ENCODE results near the gene HMGN4. TPM values are rescaled to one million over a fixed set of nuclear protein-coding genes. Genes with fewer than 3 reads are reported as not detected.
A peak's percentile ranks its signal among the peaks of the same experiment; 100 is the strongest.

Gene HMGN4
- polyA plus RNA-seq, 1 of the 3 experiments (the other 2 are of a cell fraction), result 76.3 TPM

DNA sequence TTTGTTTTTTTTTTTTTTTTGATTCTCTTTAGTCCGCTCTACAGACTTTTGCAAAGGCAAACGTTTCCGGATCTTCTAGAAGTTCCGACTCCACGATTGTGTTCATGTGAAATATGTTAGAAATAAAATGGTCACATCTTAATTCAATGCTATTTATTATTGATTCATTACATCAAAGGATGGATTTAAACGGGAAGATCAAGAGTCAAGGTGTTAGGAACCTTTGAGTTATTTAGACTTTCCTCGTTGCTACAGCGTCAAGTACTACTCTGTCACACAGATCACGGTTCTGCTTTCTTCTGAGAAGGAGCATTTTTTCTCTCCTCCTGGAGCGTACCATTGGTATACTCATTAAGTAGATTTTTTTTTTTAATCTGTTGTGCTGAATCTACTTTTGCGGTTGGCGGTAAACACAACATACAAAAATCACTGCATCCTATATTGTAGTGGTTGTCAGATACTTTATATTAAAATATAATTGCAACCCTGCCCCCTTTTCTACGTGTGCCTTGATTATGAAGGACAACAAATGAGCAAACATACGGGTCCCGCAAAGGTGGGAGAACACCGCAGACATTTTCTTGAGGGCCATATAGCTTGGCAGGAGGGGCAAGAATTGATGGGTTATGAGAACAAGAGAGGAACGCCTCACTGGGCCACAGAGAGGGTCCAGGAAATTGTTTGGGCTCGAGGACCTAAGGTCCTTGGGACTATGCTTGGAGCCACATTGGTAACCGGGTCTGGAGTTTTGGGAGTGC is 17.5 kb downstream of the HMGN4 start:
- no peaks in the 10 kb centered on the region for H3K27me3 ChIP-seq (ENCODE audit: insufficient read depth)
- no peaks in the 10 kb centered on the region for H3K79me2 ChIP-seq (ENCODE audit: insufficient read depth)
- H3K4me3 ChIP-seq (ENCODE audit: low read depth in 2 of 2, low read length in 1 of 2), result peak overlapping the region in 1 of 2 experiments; percentile 84; a peak in 1 of 4 replicates
- no peak overlapping the region for H2AFZ ChIP-seq (ENCODE audit: low read depth)
- WGBS (ENCODE audit: low lambda C conversion rate), result 54% methylated on average over 19 of the region's 19 CpGs
- H3F3A ChIP-seq (replicated peaks; ENCODE audit: insufficient read depth), result peaks cover 49% of the 10 kb centered on the region
- DNase-seq, result no peak
- H3K9me3 ChIP-seq, result no peaks in the 10 kb centered on the region
- no peak overlapping the region for H3K27ac ChIP-seq (ENCODE audit: low read depth in 2 of 2, low read length in 1 of 2)
- no peaks in the 10 kb centered on the region for H3K36me3 ChIP-seq (replicated peaks in 1 of 2; ENCODE audit: control insufficient read depth in 1 of 2, insufficient read depth in 2 of 2, low read length in 1 of 2)
- CTCF ChIA-PET, result interaction anchor here (0.8 to 1.4 kb wide), 3 partner anchors 14 to 214 kb away, joined by 3 to 6 read pairs (median 4); no protein-coding TSS in a partner anchor
- H3K4me1 ChIP-seq (ENCODE audit: control insufficient read depth in 1 of 2, insufficient read depth in 2 of 2, low read depth in 1 of 2, low read length in 1 of 2), result peaks cover 0 to 3% of the 10 kb centered on the region in 2 experiments; a peak in 2 of 4 replicates
- TF ChIP-seq YY1 (IDR thresholded peaks at IDR 0.05; ENCODE audit: low read depth) (no peak), POLR2AphosphoS5 (IDR thresholded peaks at IDR 0.05; ENCODE audit: low read depth, low read length) (no peak), RXRA (IDR thresholded peaks at IDR 0.05; ENCODE audit: borderline replicate concordance, low read depth) (no peak), FOSL2 (IDR thresholded peaks at IDR 0.05; ENCODE audit: borderline replicate concordance, low read depth) (no peak), GABPA (IDR thresholded peaks at IDR 0.05; ENCODE audit: low read depth) (no peak), SMC3 (IDR thresholded peaks at IDR 0.05; ENCODE audit: low read depth, low read length) (no peak), FOXJ3 (CRISPR knock-in tag; IDR thresholded peaks at IDR 0.05) (no peak), FOXM1 (IDR thresholded peaks at IDR 0.05; ENCODE audit: low read depth) (no peak), RCOR1 (IDR thresholded peaks at IDR 0.05; ENCODE audit: low read length) (no peak), CHD2 (IDR thresholded peaks at IDR 0.05; ENCODE audit: low read length, partially characterized antibody) (no peak), EZH2phosphoT487 (IDR thresholded peaks at IDR 0.05; ENCODE audit: borderline replicate concordance, low read depth) (no peak), NRF1 (IDR thresholded peaks at IDR 0.05; ENCODE audit: low read depth, low read length) (no peak), RAD21 (IDR thresholded peaks at IDR 0.05; ENCODE audit: low read length) (no peak), CTCF (IDR thresholded peaks at IDR 0.05) (no peak), RFX5 (IDR thresholded peaks at IDR 0.05; ENCODE audit: low read length) (no peak), NFIC (IDR thresholded peaks at IDR 0.05; ENCODE audit: borderline replicate concordance) (no peak), REST (IDR thresholded peaks at IDR 0.05; ENCODE audit: low read depth, low read length) (no peak)
- TF ChIP-seq, protein P1, sequence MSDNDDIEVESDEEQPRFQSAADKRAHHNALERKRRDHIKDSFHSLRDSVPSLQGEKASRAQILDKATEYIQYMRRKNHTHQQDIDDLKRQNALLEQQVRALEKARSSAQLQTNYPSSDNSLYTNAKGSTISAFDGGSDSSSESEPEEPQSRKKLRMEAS (IDR thresholded peaks at IDR 0.05; ENCODE audit: low read depth), result no peak
- H3K4me2 ChIP-seq, result 0 out of 2 replicates have a peak overlapping the region, but pooled peaks have one; percentile 22
- POLR2A ChIA-PET, result no interaction called here
- no peaks in the 10 kb centered on the region for H4K20me1 ChIP-seq (ENCODE audit: insufficient read depth)
- no peaks in the 10 kb centered on the region for H3K9me2 ChIP-seq
- H3K9ac ChIP-seq, result no peak overlapping the region

Measured in SK-N-SH (cell line).